ENCODE measurements around the gene ARHGEF1.

Gene ARHGEF1

DNA sequence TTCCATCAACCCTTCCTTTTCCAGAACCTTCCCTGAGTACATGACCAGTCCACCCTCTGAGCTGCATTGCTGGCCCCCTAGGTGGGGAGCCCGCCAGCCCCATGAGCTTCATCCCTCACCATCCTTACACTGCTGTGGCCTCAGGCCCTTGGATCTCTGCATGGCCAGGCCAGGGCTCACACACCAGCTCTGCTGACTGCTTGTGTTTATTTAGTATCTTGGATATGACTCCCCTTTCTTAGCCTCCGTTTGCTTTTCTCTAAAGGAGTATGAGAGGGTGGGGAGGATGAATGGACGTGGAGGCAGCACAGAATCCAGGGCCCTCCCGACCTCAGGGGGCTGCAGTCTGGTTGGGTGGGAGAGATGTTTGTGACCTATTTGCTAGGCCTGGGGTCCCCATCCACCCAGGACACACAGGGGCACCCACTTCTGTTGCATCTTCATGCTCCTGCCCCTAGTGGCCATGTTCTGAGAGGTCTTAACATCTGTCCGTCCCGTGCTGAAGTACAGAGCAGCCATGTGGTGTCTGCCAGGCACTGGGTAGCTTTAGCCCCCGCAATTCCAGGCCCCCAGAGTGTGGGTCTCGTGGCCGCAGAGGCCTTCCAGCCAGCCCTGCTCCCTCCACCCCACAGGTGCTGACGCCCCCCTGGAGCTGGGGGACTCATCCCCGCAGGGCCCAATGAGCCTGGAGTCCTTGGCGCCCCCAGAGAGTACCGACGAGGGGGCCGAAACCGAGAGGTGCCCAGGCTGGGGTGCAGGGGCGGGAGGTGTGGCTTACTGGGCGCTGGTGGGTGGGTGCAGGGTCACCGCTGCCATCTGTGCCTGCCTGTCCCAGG lies 13.0 kb downstream of the ARHGEF1 start:
- Histone ChIP-seq H3K4me1 (ENCODE audit: insufficient read depth, insufficient read length) (peaks cover 10% of the 10 kb centered on the region), H3K9ac (ENCODE audit: insufficient read length, low read depth) (no peak overlapping the region), H3K4me3 (ENCODE audit: insufficient read length, low read depth) (no peak overlapping the region), H3K27me3 (ENCODE audit: insufficient read depth, insufficient read length) (no peaks in the 10 kb centered on the region), H3K36me3 (ENCODE audit: insufficient read depth, insufficient read length, low read length) (peaks cover 41% of the 10 kb centered on the region), H3K9me3 (ENCODE audit: insufficient read depth, low read length) (no peaks in the 10 kb centered on the region)
- TF ChIP-seq YY1 (IDR thresholded peaks at IDR 0.05; ENCODE audit: insufficient read depth, insufficient read length) (no peak), SUZ12 (IDR thresholded peaks at IDR 0.05; ENCODE audit: extremely low read depth, insufficient read depth, insufficient read length) (no peak), ZNF274 (IDR thresholded peaks at IDR 0.05; ENCODE audit: low read depth, low read length) (no peak)
- DNase-seq (ENCODE audit: low read depth, low spot score), result no peak

DNA sequence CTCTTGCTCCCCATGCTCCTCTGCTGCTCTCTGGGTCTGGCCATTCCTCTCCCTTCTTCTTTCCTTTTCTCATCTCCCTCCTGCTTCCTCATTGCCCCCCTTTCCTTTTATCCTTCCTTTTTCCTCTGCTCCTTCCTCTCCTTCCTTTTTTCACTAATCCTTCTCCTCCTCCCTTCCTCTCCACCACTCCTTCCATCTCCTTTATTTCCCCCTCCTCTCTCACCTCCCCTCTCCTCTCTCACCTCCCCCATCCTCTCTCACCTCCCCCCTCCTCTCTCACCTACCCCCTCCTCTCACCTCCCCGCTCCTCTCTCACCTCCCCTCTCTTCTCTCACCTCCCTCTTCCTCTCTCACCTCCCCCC lies 13.6 kb downstream of the ARHGEF1 start:
- Histone ChIP-seq H3K9ac (ENCODE audit: insufficient read length, low read depth) (no peak overlapping the region), H3K36me3 (ENCODE audit: insufficient read depth, insufficient read length, low read length) (peaks cover 41% of the 10 kb centered on the region), H3K9me3 (ENCODE audit: insufficient read depth, low read length) (no peaks in the 10 kb centered on the region), H3K27me3 (ENCODE audit: insufficient read depth, insufficient read length) (no peaks in the 10 kb centered on the region), H3K4me1 (ENCODE audit: insufficient read depth, insufficient read length) (peaks cover 10% of the 10 kb centered on the region), H3K4me3 (ENCODE audit: insufficient read length, low read depth) (no peak overlapping the region)
- TF ChIP-seq ZNF274 (IDR thresholded peaks at IDR 0.05; ENCODE audit: low read depth, low read length) (no peak), YY1 (IDR thresholded peaks at IDR 0.05; ENCODE audit: insufficient read depth, insufficient read length) (no peak), SUZ12 (IDR thresholded peaks at IDR 0.05; ENCODE audit: extremely low read depth, insufficient read depth, insufficient read length) (no peak)
- no peak for DNase-seq (ENCODE audit: low read depth, low spot score)

DNA sequence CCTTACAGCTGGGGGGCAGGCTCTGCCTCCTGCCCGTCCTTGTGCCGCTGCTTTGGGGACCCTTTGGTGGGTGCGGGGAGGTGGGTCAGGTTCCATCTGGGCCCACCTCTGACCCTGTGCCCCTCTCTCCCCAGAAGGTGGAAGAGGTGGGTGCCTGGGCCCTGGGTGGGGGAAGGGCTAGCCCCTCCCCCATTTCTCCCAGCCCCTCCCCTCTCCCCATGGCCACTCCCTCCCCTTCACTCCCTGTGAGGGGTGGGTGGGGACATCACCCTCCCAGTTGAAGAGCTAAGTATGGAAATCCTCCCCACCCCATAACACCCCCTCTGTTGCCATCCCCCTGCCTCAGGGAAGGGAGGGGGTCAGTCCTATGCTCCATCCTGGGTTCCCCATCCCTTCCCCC lies 14.2 kb downstream of the ARHGEF1 start:
- Histone ChIP-seq H3K36me3 (ENCODE audit: insufficient read depth, insufficient read length, low read length) (peaks cover 43% of the 10 kb centered on the region), H3K9ac (ENCODE audit: insufficient read length, low read depth) (no peak overlapping the region)

DNA sequence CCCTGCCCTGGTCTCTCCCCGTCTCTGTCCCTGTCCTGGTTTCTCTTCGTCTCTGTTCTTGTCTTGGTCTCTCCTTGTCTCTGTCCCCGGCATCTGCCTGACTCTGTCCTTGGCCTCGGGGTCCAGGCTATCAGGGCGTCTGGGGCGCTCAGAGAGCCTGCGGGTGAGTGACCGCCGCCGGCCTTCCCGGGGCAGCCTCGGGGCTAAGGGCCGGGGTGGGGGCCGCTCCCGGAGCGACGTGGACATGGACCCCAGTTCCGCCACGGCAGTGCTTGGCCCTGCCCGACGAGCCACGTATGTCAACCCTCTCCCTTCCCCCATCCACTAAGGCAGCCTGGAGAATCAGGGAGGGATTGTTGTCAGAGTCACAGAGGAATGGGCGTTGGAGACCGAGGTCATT lies 14.8 kb downstream of the ARHGEF1 start:
- H3K36me3 ChIP-seq (ENCODE audit: insufficient read depth, insufficient read length, low read length), result peaks cover 43% of the 10 kb centered on the region
- no peak for DNase-seq (ENCODE audit: low read depth, low spot score)
- no peaks in the 10 kb centered on the region for H3K9me3 ChIP-seq (ENCODE audit: insufficient read depth, low read length)
- no peaks in the 10 kb centered on the region for H3K27me3 ChIP-seq (ENCODE audit: insufficient read depth, insufficient read length)
- H3K9ac ChIP-seq (ENCODE audit: insufficient read length, low read depth), result no peak overlapping the region
- peaks cover 8% of the 10 kb centered on the region for H3K4me1 ChIP-seq (ENCODE audit: insufficient read depth, insufficient read length)
- TF ChIP-seq SUZ12 (IDR thresholded peaks at IDR 0.05; ENCODE audit: extremely low read depth, insufficient read depth, insufficient read length), result no peak
- TF ChIP-seq YY1 (IDR thresholded peaks at IDR 0.05; ENCODE audit: insufficient read depth, insufficient read length), result no peak
- no peak for TF ChIP-seq ZNF274 (IDR thresholded peaks at IDR 0.05; ENCODE audit: low read depth, low read length)
- no peak overlapping the region for H3K4me3 ChIP-seq (ENCODE audit: insufficient read length, low read depth)

More for the DNA sequence above, 14.2 kb downstream of the ARHGEF1 start:
- Histone ChIP-seq H3K9me3 (ENCODE audit: insufficient read depth, low read length) (no peaks in the 10 kb centered on the region), H3K4me1 (ENCODE audit: insufficient read depth, insufficient read length) (peaks cover 10% of the 10 kb centered on the region), H3K4me3 (ENCODE audit: insufficient read length, low read depth) (no peak overlapping the region), H3K27me3 (ENCODE audit: insufficient read depth, insufficient read length) (no peaks in the 10 kb centered on the region)
- no peak for TF ChIP-seq YY1 (IDR thresholded peaks at IDR 0.05; ENCODE audit: insufficient read depth, insufficient read length)
- TF ChIP-seq SUZ12 (IDR thresholded peaks at IDR 0.05; ENCODE audit: extremely low read depth, insufficient read depth, insufficient read length), result no peak
- no peak for TF ChIP-seq ZNF274 (IDR thresholded peaks at IDR 0.05; ENCODE audit: low read depth, low read length)
- no peak for DNase-seq (ENCODE audit: low read depth, low spot score)

DNA sequence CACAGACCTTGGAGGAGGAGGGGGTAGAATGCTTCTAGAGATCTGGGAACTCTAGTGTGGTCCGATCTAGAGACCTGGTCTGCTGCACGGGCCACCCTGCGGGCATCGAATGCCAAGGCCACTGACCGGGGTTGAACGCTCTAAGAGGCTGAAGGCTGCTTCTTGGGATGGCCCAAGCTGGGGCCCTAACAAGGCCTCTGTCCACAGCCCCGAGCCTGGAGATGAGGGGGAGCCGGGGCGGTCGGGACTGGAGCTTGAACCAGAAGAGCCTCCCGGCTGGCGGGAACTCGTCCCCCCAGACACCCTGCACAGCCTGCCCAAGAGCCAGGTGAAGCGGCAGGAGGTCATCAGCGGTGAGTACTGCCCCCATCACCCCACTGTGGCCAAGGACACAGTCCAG lies 15.3 kb downstream of the ARHGEF1 start:
- no peak for TF ChIP-seq ZNF274 (IDR thresholded peaks at IDR 0.05; ENCODE audit: low read depth, low read length)
- no peak for TF ChIP-seq YY1 (IDR thresholded peaks at IDR 0.05; ENCODE audit: insufficient read depth, insufficient read length)
- no peak for TF ChIP-seq SUZ12 (IDR thresholded peaks at IDR 0.05; ENCODE audit: extremely low read depth, insufficient read depth, insufficient read length)
- no peaks in the 10 kb centered on the region for H3K9me3 ChIP-seq (ENCODE audit: insufficient read depth, low read length)
- peaks cover 46% of the 10 kb centered on the region for H3K36me3 ChIP-seq (ENCODE audit: insufficient read depth, insufficient read length, low read length)
- DNase-seq (ENCODE audit: low read depth, low spot score), result no peak
- no peak overlapping the region for H3K9ac ChIP-seq (ENCODE audit: insufficient read length, low read depth)
- no peaks in the 10 kb centered on the region for H3K27me3 ChIP-seq (ENCODE audit: insufficient read depth, insufficient read length)
- H3K4me3 ChIP-seq (ENCODE audit: insufficient read length, low read depth), result no peak overlapping the region
- peaks cover 8% of the 10 kb centered on the region for H3K4me1 ChIP-seq (ENCODE audit: insufficient read depth, insufficient read length)

DNA sequence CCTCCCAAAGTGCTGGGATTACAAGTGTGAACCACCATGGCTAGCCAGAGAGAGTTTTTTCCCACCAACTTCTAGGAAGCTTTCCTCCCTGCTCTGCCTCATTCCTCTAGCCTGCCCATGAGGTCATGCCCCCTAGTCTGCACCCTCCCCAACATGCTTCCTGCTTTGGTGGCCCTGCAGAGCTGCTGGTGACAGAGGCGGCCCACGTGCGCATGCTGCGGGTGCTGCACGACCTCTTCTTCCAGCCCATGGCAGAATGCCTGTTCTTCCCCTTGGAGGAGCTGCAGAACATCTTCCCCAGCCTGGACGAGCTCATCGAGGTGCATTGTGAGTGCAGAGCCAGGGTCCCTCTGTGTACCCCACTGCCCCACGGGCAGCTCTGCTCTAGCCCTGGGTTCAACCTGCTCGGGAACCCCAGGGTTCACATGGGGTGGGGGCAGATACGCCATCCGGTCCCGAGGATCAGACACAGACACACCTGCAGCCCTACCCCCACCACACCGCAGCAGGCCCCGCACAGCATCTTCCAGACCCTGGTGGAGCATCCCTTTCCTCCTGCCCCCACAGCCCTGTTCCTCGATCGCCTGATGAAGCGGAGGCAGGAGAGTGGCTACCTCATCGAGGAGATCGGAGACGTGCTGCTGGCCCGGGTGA lies 18.9 kb downstream of the ARHGEF1 start:
- peaks cover 7% of the 10 kb centered on the region for H3K4me1 ChIP-seq (ENCODE audit: insufficient read depth, insufficient read length)
- no peak for DNase-seq (ENCODE audit: low read depth, low spot score)
- H3K27me3 ChIP-seq (ENCODE audit: insufficient read depth, insufficient read length), result no peaks in the 10 kb centered on the region
- no peak for TF ChIP-seq YY1 (IDR thresholded peaks at IDR 0.05; ENCODE audit: insufficient read depth, insufficient read length)
- TF ChIP-seq SUZ12 (IDR thresholded peaks at IDR 0.05; ENCODE audit: extremely low read depth, insufficient read depth, insufficient read length), result no peak
- TF ChIP-seq ZNF274 (IDR thresholded peaks at IDR 0.05; ENCODE audit: low read depth, low read length), result no peak
- no peaks in the 10 kb centered on the region for H3K9me3 ChIP-seq (ENCODE audit: insufficient read depth, low read length)
- peaks cover 58% of the 10 kb centered on the region for H3K36me3 ChIP-seq (ENCODE audit: insufficient read depth, insufficient read length, low read length)
- H3K9ac ChIP-seq (ENCODE audit: insufficient read length, low read depth), result no peak overlapping the region
- H3K4me3 ChIP-seq (ENCODE audit: insufficient read length, low read depth), result no peak overlapping the region

DNA sequence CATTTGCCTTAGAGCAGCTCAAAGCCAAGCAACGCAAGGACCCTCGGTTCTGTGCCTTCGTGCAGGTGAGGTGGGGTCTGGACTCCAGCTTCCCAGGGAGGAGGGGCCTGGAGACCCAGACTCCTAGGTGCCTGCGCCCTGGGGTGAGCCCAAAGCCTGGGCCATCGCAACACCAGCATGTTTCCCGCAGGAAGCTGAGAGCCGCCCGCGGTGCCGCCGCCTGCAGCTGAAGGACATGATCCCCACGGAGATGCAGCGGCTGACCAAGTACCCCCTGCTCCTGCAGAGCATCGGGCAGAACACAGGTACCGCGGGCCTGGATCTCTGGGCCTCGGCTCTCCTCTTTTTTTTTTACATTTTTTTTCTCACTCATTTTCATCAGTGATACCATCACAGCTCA lies 19.6 kb downstream of the ARHGEF1 start:
- no peak for DNase-seq (ENCODE audit: low read depth, low spot score)
- TF ChIP-seq YY1 (IDR thresholded peaks at IDR 0.05; ENCODE audit: insufficient read depth, insufficient read length) (no peak), ZNF274 (IDR thresholded peaks at IDR 0.05; ENCODE audit: low read depth, low read length) (no peak), SUZ12 (IDR thresholded peaks at IDR 0.05; ENCODE audit: extremely low read depth, insufficient read depth, insufficient read length) (no peak)
- no peak overlapping the region for H3K4me3 ChIP-seq (ENCODE audit: insufficient read length, low read depth)
- H3K4me1 ChIP-seq (ENCODE audit: insufficient read depth, insufficient read length), result peaks cover 7% of the 10 kb centered on the region
- H3K9me3 ChIP-seq (ENCODE audit: insufficient read depth, low read length), result no peaks in the 10 kb centered on the region
- H3K27me3 ChIP-seq (ENCODE audit: insufficient read depth, insufficient read length), result no peaks in the 10 kb centered on the region
- H3K9ac ChIP-seq (ENCODE audit: insufficient read length, low read depth), result no peak overlapping the region
- H3K36me3 ChIP-seq (ENCODE audit: insufficient read depth, insufficient read length, low read length), result peaks cover 62% of the 10 kb centered on the region
